Measurements from ENCODE around the gene ANKDD1B. TPM values are rescaled to one million over a fixed set of nuclear protein-coding genes. Genes with fewer than 3 reads are reported as not detected.

Gene ANKDD1B
- total RNA-seq, 1 experiment from 2014 or later: 0.84 TPM

DNA sequence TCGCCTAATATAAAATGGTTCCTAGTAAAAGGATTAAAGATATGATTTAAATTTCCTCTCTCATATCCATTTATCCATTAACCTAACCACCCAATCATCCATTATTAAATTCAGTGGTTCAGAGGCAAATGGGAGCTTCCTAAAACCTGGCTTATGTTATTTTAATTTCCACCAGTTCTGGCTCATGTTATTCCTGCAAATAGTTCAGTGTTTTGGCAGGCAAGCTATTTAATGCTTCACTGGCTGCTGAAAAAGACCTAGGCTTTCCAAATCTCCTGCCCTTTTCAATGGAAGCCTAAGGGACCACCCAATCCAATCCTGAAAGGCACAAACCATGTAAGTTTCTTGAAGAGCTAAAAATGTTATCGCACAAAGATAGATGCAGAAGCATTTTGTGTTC lies 53.7 kb downstream of the ANKDD1B start:
- intact Hi-C loops (cut with micrococcal nuclease): no loop called here
- no peaks in the 10 kb centered on the region for H3K4me1 ChIP-seq (ENCODE audit: control insufficient read depth in 1 of 2, insufficient read depth in 2 of 2, low read length in 2 of 2)
- ChIA-PET RAD21 (ENCODE audit: low non-redundant PET in 1 of 2, low total read pairs in 2 of 2, uncharacterized antibody in 2 of 2, unreplicated experiment in 2 of 2) (no interaction called here), POLR2A (no interaction called here), CTCF (interaction anchor here (0.9 kb wide), 1 partner anchor 16 kb away, joined by 3 read pairs; no protein-coding TSS in a partner anchor)
- TF ChIP-seq FOSL1 (IDR thresholded peaks at IDR 0.05; ENCODE audit: low read depth): no peak
- TF ChIP-seq SRF (IDR thresholded peaks at IDR 0.05; ENCODE audit: low read depth): no peak
- no peak for TF ChIP-seq ZNF274 (IDR thresholded peaks at IDR 0.05; ENCODE audit: low read depth, low read length)
- no peak for TF ChIP-seq RAD21 (IDR thresholded peaks at IDR 0.05; ENCODE audit: low read depth)
- TF ChIP-seq TCF7L2 (IDR thresholded peaks at IDR 0.05; ENCODE audit: borderline replicate concordance, extremely low read depth, insufficient read depth, insufficient read length): no peak
- TF ChIP-seq SP1 (IDR thresholded peaks at IDR 0.05; ENCODE audit: low read depth): no peak
- no peak for TF ChIP-seq YY1 (IDR thresholded peaks at IDR 0.05; ENCODE audit: extremely low read depth, insufficient replicate concordance, low read depth, low read length)
- TF ChIP-seq, protein P1, sequence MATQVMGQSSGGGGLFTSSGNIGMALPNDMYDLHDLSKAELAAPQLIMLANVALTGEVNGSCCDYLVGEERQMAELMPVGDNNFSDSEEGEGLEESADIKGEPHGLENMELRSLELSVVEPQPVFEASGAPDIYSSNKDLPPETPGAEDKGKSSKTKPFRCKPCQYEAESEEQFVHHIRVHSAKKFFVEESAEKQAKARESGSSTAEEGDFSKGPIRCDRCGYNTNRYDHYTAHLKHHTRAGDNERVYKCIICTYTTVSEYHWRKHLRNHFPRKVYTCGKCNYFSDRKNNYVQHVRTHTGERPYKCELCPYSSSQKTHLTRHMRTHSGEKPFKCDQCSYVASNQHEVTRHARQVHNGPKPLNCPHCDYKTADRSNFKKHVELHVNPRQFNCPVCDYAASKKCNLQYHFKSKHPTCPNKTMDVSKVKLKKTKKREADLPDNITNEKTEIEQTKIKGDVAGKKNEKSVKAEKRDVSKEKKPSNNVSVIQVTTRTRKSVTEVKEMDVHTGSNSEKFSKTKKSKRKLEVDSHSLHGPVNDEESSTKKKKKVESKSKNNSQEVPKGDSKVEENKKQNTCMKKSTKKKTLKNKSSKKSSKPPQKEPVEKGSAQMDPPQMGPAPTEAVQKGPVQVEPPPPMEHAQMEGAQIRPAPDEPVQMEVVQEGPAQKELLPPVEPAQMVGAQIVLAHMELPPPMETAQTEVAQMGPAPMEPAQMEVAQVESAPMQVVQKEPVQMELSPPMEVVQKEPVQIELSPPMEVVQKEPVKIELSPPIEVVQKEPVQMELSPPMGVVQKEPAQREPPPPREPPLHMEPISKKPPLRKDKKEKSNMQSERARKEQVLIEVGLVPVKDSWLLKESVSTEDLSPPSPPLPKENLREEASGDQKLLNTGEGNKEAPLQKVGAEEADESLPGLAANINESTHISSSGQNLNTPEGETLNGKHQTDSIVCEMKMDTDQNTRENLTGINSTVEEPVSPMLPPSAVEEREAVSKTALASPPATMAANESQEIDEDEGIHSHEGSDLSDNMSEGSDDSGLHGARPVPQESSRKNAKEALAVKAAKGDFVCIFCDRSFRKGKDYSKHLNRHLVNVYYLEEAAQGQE (IDR thresholded peaks at IDR 0.05; ENCODE audit: low read depth): no peak
- no peak for TF ChIP-seq EZH2 (IDR thresholded peaks at IDR 0.05)
- no peak for TF ChIP-seq POLR2AphosphoS5 (IDR thresholded peaks at IDR 0.05; ENCODE audit: low read depth, low read length)
- TF ChIP-seq, protein P2, sequence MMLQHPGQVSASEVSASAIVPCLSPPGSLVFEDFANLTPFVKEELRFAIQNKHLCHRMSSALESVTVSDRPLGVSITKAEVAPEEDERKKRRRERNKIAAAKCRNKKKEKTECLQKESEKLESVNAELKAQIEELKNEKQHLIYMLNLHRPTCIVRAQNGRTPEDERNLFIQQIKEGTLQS (IDR thresholded peaks at IDR 0.05): no peak
- no peak for TF ChIP-seq JUND (IDR thresholded peaks at IDR 0.05)
- TF ChIP-seq SIN3A (IDR thresholded peaks at IDR 0.05; ENCODE audit: low read depth): no peak
- no peak for TF ChIP-seq ELF1 (IDR thresholded peaks at IDR 0.05; ENCODE audit: borderline replicate concordance, low read depth)
- TF ChIP-seq ZFX (IDR thresholded peaks at IDR 0.05): no peak
- no peak for TF ChIP-seq EGR1 (IDR thresholded peaks at IDR 0.05; ENCODE audit: low read depth)
- no peak for TF ChIP-seq POLR2A (IDR thresholded peaks at IDR 0.05; ENCODE audit: borderline replicate concordance, extremely low read depth, insufficient read depth, insufficient read length)
- H3K9me3 ChIP-seq (ENCODE audit: control insufficient read depth in 1 of 2, insufficient read depth in 1 of 2, low read depth in 1 of 2, low read length in 2 of 2): no peaks in the 10 kb centered on the region
- no peak overlapping the region for H3K9ac ChIP-seq (ENCODE audit: low read length)
- no TSS peak for BruUV-seq (replicated peaks)
- H3K4me3 ChIP-seq (replicated peaks in 1 of 2; ENCODE audit: low read depth in 1 of 2, low read length in 2 of 2): no peak overlapping the region
- no peaks in the 10 kb centered on the region for H4K20me1 ChIP-seq (ENCODE audit: insufficient read depth)
- no peaks in the 10 kb centered on the region for H3K27me3 ChIP-seq (ENCODE audit: insufficient read depth, low read length)
- no peak overlapping the region for H2AFZ ChIP-seq (ENCODE audit: low read depth, low read length, poor library complexity, severe bottlenecking)
- H3K27ac ChIP-seq (ENCODE audit: low read depth, low read length): no peak overlapping the region
- H3K4me2 ChIP-seq (ENCODE audit: low read length): no peak overlapping the region
- H3K79me2 ChIP-seq (ENCODE audit: insufficient read depth, low read length): no peaks in the 10 kb centered on the region
- H3K36me3 ChIP-seq (ENCODE audit: control insufficient read depth in 1 of 2, insufficient read depth in 2 of 2, low read length in 2 of 2): no peaks in the 10 kb centered on the region
- H3K9me2 ChIP-seq (ENCODE audit: insufficient read depth): no peaks in the 10 kb centered on the region
- DNase-seq (ENCODE audit: low read depth, low spot score) (no peak), ATAC-seq (no peak)

Measured in HCT116 (cell line).